H9 (cell line): ENCODE data around the gene CKMT2. TPM values are rescaled to one million over a fixed set of nuclear protein-coding genes. Genes with fewer than 3 reads are reported as not detected.

Experiments
- DNase-seq: peaks from one replicate; pipeline ENCODE4 v3.0.0-alpha.2; 2017
- H2AFZ ChIP-seq: one replicate; pipeline ENCODE4 v1.6.1; 2013; ENCODE audit warnings: mild to moderate bottlenecking, low read length, control low read depth, moderate library complexity
- H2AK5ac ChIP-seq: 2 replicates; pipeline ENCODE4 v1.6.1; 2013; ENCODE audit warnings: low read length, control low read depth, mixed read lengths; ENCODE audit not compliant: insufficient read length
- H2BK120ac ChIP-seq: one replicate; pipeline ENCODE4 v1.6.1; 2013; ENCODE audit warnings: low read depth, mild to moderate bottlenecking, low read length, control low read depth, inconsistent platforms; ENCODE audit not compliant: poor library complexity, severe bottlenecking
- H2BK12ac ChIP-seq: 2 replicates; pipeline ENCODE4 v1.6.1; 2013; ENCODE audit warnings: low read length, control low read depth, mixed read lengths, low read depth; ENCODE audit not compliant: insufficient read length
- H2BK15ac ChIP-seq: 2 replicates; pipeline ENCODE4 v1.6.1; 2013; ENCODE audit warnings: low read depth, low read length, control low read depth
- H2BK20ac ChIP-seq: one replicate; pipeline ENCODE4 v1.6.1; 2013; ENCODE audit warnings: low read depth, mild to moderate bottlenecking, low read length, control low read depth, inconsistent platforms; ENCODE audit not compliant: poor library complexity, severe bottlenecking
- H2BK5ac ChIP-seq: 2 replicates; pipeline ENCODE4 v1.6.1; 2013; ENCODE audit warnings: low read length, control low read depth, mixed read lengths; ENCODE audit not compliant: insufficient read length
- H3K14ac ChIP-seq: 2 replicates; pipeline ENCODE4 v1.6.1; 2013; ENCODE audit warnings: low read length, control low read depth; ENCODE audit not compliant: insufficient read depth
- H3K18ac ChIP-seq: 2 replicates; pipeline ENCODE4 v1.6.1; 2013; ENCODE audit warnings: low read depth, mild to moderate bottlenecking, mixed read lengths, low read length, control low read depth; ENCODE audit not compliant: insufficient read length
- H3K23ac ChIP-seq: 2 replicates; pipeline ENCODE4 v1.6.1; 2013; ENCODE audit warnings: low read length, control low read depth, mixed read lengths, low read depth; ENCODE audit not compliant: insufficient read length
- H3K23me2 ChIP-seq: 2 replicates; pipeline ENCODE4 v1.6.1; 2013; ENCODE audit warnings: low read depth, mild to moderate bottlenecking, mixed read lengths, low read length, control low read depth; ENCODE audit not compliant: insufficient read length, poor library complexity, severe bottlenecking
- H3K27ac ChIP-seq: 2 replicates; pipeline ENCODE4 v1.5.1; 2013; ENCODE audit warnings: low read length, control low read depth, mixed read lengths, low read depth; ENCODE audit not compliant: insufficient read length
- H3K27me3 ChIP-seq: 2 replicates; pipeline ENCODE4 v1.6.1; 2013; ENCODE audit warnings: low read length, control low read depth, inconsistent platforms; ENCODE audit not compliant: insufficient read depth
- H3K4ac ChIP-seq: 2 replicates; pipeline ENCODE4 v1.6.1; 2013; ENCODE audit warnings: low read depth, mild to moderate bottlenecking, control low read depth, inconsistent platforms, low read length, moderate library complexity
- H3K4me1 ChIP-seq: 2 replicates; pipeline ENCODE4 v1.6.1; 2013; ENCODE audit warnings: low read length, control low read depth, inconsistent platforms; ENCODE audit not compliant: insufficient read depth
- H3K4me2 ChIP-seq: 2 replicates; pipeline ENCODE4 v1.6.1; 2013; ENCODE audit warnings: low read length, control low read depth, mixed read lengths; ENCODE audit not compliant: insufficient read length, insufficient read depth
- H3K56ac ChIP-seq: 2 replicates; pipeline ENCODE4 v1.6.1; 2013; ENCODE audit warnings: low read depth, mild to moderate bottlenecking, mixed read lengths, low read length, control low read depth; ENCODE audit not compliant: insufficient read length
- H3K79me1 ChIP-seq: 2 replicates; pipeline ENCODE4 v1.6.1; 2013; ENCODE audit warnings: low read depth, mild to moderate bottlenecking, moderate library complexity, low read length, control low read depth, inconsistent platforms; ENCODE audit not compliant: insufficient read depth, poor library complexity, severe bottlenecking
- H3K79me2 ChIP-seq: 2 replicates; pipeline ENCODE4 v1.6.1; 2013; ENCODE audit warnings: low read length, control low read depth, inconsistent platforms; ENCODE audit not compliant: insufficient read depth
- H3K9ac ChIP-seq: 2 replicates; pipeline ENCODE4 v1.6.1; 2013; ENCODE audit warnings: low read length, control low read depth, mixed read lengths; ENCODE audit not compliant: insufficient read length; ENCODE audit errors: extremely low read depth
- H3K9me3 ChIP-seq: one replicate; pipeline ENCODE4 v1.6.1; 2013; ENCODE audit warnings: low read depth, low read length, inconsistent platforms; ENCODE audit not compliant: control insufficient read depth
- H3T11ph ChIP-seq: one replicate; pipeline ENCODE4 v1.6.1; 2013; ENCODE audit warnings: mild to moderate bottlenecking, low read length, control low read depth, inconsistent platforms
- H4K20me1 ChIP-seq: one replicate; pipeline ENCODE4 v1.6.1; 2013; ENCODE audit not compliant: control insufficient read depth, insufficient read length, insufficient read depth
- H4K5ac ChIP-seq: 2 replicates; pipeline ENCODE4 v1.6.1; 2013; ENCODE audit warnings: low read depth, mild to moderate bottlenecking, mixed read lengths, low read length, control low read depth; ENCODE audit not compliant: insufficient read length
- H4K8ac ChIP-seq: replicated peaks from 2 replicates; pipeline ENCODE4 v1.6.1; 2013; ENCODE audit warnings: low read length, control low read depth, mixed read lengths, low read depth; ENCODE audit not compliant: insufficient read length
- H4K91ac ChIP-seq: 2 replicates; pipeline ENCODE4 v1.6.1; 2013; ENCODE audit warnings: low read depth, mild to moderate bottlenecking, moderate library complexity, mixed read lengths, low read length, control low read depth; ENCODE audit not compliant: insufficient read length
- H3K27ac Mint-ChIP-seq, 3 experiments: 2 replicates in 2 of 3; 3 replicates in 1 of 3; pipeline ENCODE4 v1.8.0; 2020 to 2021; ENCODE audit warnings: mixed read lengths in 3 of 3, mild to moderate bottlenecking in 1 of 3, moderate library complexity in 1 of 3
- H3K27me3 Mint-ChIP-seq: 2 replicates; pipeline ENCODE4 v1.8.0; 2021; ENCODE audit warnings: low read depth, mild to moderate bottlenecking, moderate library complexity, mixed read lengths
- H3K36me3 Mint-ChIP-seq, 3 experiments: 2 replicates in 2 of 3; 3 replicates in 1 of 3; pipeline ENCODE4 v1.8.0; 2020 to 2021; ENCODE audit warnings: low read depth in 3 of 3, mixed read lengths in 3 of 3; ENCODE audit not compliant: insufficient read depth in 1 of 3
- H3K4me1 Mint-ChIP-seq, 2 experiments: 2 replicates each; pipeline ENCODE4 v1.8.0; 2020; ENCODE audit warnings: mixed read lengths in 2 of 2
- H3K4me3 Mint-ChIP-seq, 2 experiments: 2 replicates in 1 of 2; 3 replicates in 1 of 2; pipeline ENCODE4 v1.8.0; 2020 to 2021; ENCODE audit warnings: mild to moderate bottlenecking in 2 of 2, mixed read lengths in 2 of 2, moderate library complexity in 1 of 2
- H3K9me3 Mint-ChIP-seq, 2 experiments: 2 replicates in 1 of 2; 3 replicates in 1 of 2; pipeline ENCODE4 v1.8.0; 2020; ENCODE audit warnings: mild to moderate bottlenecking in 2 of 2, mixed read lengths in 2 of 2, moderate library complexity in 1 of 2
- WGBS: extraction: QIAGEN DNeasy Blood & Tissue Kit; methylation state at CpG from one replicate; pipeline ENCODE4 v1.1.7; 2013; ENCODE audit warnings: missing lambda C conversion rate, low lambda C conversion rate, mixed read lengths; ENCODE audit not compliant: insufficient read length; ENCODE audit errors: extremely low coverage; 5-methylcytosine and 5-hydroxymethylcytosine counted together
- total RNA-seq: library from RNA; stranded (reverse); gene quantifications from 2 replicates; pipeline ENCODE4 v1.2.1, GENCODE V29; 2021
- TF ChIP-seq, protein P1 (sequence below): fragments of 200-600 bp; sonication (generic); conservative IDR thresholded peaks from 3 replicates; pipeline ENCODE4 v1.8.0; 2021; ENCODE audit warnings: antibody characterized with exemption, mild to moderate bottlenecking

Gene CKMT2
- total RNA-seq, 1 experiment from 2014 or later = 1.8 TPM

DNA sequence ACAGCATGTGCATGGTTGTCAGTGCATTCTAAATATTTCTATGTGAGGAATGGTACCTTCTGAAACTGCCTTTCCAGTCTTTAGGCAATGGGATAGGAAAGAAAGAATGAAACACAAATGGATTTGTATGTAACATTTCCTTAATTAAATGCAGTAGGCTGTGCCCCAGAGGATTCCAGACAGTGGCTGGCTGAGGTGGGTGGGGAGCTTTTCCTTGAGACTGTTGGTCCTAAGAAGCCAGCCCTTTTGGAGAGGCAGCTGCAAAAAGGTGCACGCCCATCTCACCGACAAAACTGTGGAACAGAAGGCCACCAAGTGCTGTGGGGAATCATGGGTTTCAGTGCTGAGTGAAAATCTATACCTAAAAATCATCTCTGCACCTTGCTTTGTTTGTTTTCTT lies 6.8 kb upstream of the CKMT2 start:
- no peak overlapping the region for H2BK5ac ChIP-seq
- WGBS = no CpG with 5 or more reads among the region's 2 CpGs
- H3K79me1 ChIP-seq = no peaks in the 10 kb centered on the region
- H4K20me1 ChIP-seq = no peaks in the 10 kb centered on the region
- H2AFZ ChIP-seq = no peak overlapping the region
- H4K91ac ChIP-seq = no peak overlapping the region
- H3K14ac ChIP-seq = no peak overlapping the region
- H3K27ac ChIP-seq = no peak overlapping the region
- H3K23me2 ChIP-seq = no peaks in the 10 kb centered on the region
- H4K8ac ChIP-seq = no peak overlapping the region
- Mint-ChIP-seq H3K27me3 (no peaks in the 10 kb centered on the region; the same call in 1 of the 2 replicates), H3K36me3 (no peaks in the 10 kb centered on the region), H3K27ac (no peak overlapping the region), H3K9me3 (no peaks in the 10 kb centered on the region), H3K4me3 (no peak overlapping the region), H3K4me1 (no peaks in the 10 kb centered on the region)
- no peak overlapping the region for H3K9ac ChIP-seq
- H2BK120ac ChIP-seq = no peak overlapping the region
- no peak overlapping the region for H2AK5ac ChIP-seq
- H3K56ac ChIP-seq = no peak overlapping the region
- H4K5ac ChIP-seq = no peak overlapping the region
- no peak overlapping the region for H2BK20ac ChIP-seq
- no peak overlapping the region for H3K4me2 ChIP-seq
- no peak overlapping the region for H3K18ac ChIP-seq
- no peak overlapping the region for H3K23ac ChIP-seq
- TF ChIP-seq, protein P1, sequence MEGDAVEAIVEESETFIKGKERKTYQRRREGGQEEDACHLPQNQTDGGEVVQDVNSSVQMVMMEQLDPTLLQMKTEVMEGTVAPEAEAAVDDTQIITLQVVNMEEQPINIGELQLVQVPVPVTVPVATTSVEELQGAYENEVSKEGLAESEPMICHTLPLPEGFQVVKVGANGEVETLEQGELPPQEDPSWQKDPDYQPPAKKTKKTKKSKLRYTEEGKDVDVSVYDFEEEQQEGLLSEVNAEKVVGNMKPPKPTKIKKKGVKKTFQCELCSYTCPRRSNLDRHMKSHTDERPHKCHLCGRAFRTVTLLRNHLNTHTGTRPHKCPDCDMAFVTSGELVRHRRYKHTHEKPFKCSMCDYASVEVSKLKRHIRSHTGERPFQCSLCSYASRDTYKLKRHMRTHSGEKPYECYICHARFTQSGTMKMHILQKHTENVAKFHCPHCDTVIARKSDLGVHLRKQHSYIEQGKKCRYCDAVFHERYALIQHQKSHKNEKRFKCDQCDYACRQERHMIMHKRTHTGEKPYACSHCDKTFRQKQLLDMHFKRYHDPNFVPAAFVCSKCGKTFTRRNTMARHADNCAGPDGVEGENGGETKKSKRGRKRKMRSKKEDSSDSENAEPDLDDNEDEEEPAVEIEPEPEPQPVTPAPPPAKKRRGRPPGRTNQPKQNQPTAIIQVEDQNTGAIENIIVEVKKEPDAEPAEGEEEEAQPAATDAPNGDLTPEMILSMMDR = no peak
- H3K79me2 ChIP-seq = no peaks in the 10 kb centered on the region
- no peaks in the 10 kb centered on the region for H3K9me3 ChIP-seq
- H3T11ph ChIP-seq = no peak overlapping the region
- H3K4me1 ChIP-seq = no peaks in the 10 kb centered on the region
- DNase-seq = no peak
- H3K4ac ChIP-seq = no peak overlapping the region
- no peak overlapping the region for H2BK12ac ChIP-seq
- H3K27me3 ChIP-seq = no peaks in the 10 kb centered on the region
- no peak overlapping the region for H2BK15ac ChIP-seq
